DMS79 (cell line): ENCODE results near the gene RAC3.
A peak's percentile ranks its signal among the peaks of the same experiment; 100 is the strongest.
"Not testable (repeated sequence)": the region's sequence is repeated elsewhere in the genome, so short reads cannot be mapped to it uniquely, and the experiment has no call there.

ENCODE experiments used
- DNase-seq: peaks from one replicate; lab custom pipeline; 2025; lab: John Stamatoyannopoulos, UW

RAC3 gene

GRCh38 chr17:82024859-82025258 is 6.6 kb upstream of the RAC3 start:
- no peak for DNase-seq

GRCh38 chr17:82025401-82026107 is 5.9 kb upstream of the RAC3 start:
- DNase-seq = no peak

DNA sequence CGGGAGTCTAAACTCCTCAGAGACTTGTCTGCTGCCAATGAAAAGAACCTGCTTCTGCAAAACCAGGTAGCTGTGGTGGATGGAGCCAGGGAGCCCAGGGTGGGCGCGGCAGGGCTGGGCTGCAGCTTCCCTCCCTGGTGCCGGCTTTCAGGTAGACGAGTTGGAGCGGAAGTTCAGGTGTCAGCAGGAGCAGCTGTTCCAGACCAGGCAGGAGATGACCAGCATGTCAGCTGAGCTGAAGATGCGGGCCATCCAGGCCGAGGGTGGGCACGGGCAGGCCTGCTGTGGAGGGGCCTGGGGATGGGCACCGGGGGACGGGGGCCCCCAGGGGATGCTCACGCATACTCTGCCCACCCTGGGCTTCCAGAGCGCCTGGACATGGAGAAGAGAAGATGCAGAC is 3.2 kb upstream of the RAC3 start:
- no peak for DNase-seq

GRCh38 chr17:82028966-82029365 is 2.5 kb upstream of the RAC3 start:
- DNase-seq = no peak

DNA sequence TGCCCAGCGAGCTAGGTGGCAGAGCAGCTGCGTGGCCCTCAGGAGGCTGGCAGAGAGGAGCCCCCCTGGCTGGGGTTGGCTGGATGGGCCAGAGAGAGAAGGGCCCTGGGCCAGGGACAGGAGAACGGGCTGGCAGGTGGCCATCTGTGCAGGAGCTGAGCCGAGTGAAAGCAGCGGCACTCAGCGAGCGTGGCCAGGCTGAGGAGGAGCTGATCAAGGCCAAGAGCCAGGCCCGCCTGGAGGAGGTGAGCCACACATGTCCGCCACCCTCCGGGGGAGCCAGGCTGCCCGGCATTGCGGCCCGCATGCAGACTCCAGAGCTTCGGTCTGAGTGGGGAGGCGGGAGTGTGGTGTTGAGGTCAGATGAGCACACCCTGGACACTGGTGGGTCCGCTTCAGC is 2.1 kb upstream of the RAC3 start:
- no peak for DNase-seq

GRCh38 chr17:82029990-82030469 is 1.4 kb upstream of the RAC3 start:
- no peak for DNase-seq

GRCh38 chr17:82030470-82031302 is 792 bp upstream of the RAC3 start:
- no peak for DNase-seq

DNA sequence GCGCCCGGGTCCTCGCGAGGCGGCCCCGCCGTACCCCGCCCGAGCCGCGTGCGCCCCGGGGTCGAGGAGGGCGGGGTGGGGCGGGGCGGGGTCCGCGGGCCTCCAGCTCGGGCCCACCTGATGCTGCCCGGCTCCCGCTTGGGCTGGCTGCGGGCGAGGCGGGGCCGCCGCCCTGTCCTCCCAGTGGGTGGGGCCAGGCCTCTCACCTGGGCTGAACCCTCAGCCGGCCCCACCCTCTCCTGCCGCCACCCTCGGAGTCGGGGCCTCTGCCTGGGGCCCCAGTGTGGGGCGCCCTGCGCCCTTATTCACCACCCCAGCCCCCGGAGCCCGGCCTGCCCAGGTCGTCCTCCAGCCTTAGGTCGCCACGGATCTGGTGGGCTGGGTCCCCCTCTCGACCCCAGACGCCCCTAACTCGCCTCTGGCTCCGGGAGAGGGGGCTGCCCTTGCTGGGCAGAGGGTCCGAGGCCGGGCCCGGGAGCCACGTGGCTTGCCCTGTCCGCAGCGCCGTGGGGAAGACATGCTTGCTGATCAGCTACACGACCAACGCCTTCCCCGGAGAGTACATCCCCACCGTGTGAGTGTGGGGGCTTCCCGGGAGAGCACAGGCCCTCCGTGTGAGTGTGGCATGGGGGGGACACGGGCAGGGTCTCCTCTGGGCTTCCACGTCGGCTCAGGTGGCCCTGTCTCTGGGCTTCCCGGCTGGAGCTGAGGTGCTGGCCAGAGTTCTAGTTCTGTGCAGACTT is 578 bp downstream of the RAC3 start:
- no peak for DNase-seq

DNA sequence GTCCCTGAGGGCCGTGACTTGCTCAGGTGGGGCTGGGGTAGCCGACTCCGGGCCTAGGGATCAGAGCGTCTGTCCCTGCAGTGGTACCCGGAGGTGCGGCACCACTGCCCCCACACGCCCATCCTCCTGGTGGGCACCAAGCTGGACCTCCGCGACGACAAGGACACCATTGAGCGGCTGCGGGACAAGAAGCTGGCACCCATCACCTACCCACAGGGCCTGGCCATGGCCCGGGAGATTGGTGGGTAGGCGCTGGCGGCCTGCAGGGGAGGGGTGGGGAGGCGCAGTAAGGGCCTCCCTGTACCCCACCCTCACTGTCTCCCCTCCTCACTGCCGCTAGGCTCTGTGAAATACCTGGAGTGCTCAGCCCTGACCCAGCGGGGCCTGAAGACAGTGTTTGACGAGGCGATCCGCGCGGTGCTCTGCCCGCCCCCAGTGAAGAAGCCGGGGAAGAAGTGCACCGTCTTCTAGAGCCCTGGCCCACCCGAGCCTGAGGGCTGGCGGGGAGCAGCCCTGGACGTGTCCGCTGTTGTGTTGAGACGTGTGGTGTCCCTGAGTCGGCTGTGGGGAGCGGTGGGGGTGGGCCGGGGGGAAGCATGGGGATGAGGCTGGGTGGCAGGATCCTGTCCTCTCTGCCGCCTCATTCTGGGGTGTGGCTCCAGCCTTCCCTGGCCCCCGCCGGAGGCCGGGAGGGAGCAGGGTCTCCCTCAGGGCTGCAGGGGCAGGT is 2.0 kb downstream of the RAC3 start:
- no peak for DNase-seq

DNA sequence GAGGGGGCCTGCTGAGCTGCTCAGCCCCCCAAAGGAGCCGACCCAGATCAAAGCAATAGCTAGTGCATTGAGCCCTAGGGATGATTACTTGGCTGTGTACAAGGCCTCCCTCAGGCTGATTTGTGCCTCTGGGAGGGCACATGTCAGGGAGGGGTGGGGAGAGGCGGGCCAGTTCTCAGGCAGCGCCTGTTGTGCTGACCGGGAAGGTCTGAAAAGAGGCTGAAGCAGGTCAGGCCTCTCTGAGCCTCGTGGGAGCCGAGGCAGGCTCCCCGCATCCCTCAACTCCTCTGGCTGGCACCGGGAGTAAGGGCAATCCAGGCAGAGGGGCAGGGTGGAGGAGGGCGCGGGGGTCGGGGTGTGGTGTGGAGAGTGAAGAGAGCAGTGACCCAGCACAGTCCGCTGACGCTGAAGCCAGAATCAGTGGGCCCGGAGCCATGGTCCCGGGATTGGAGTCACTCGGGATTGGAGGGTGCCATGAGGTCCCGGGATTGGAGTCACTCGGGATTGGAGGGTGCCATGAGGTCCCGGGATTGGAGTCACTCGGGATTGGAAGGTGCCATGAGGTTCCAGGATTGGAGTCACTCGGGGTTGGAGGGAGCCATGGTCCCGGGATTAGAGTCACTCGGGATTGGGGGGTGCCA is 3.0 kb downstream of the RAC3 start:
- no peak for DNase-seq

GRCh38 chr17:82035488-82035887 is 4.0 kb downstream of the RAC3 start:
- no peak for DNase-seq

DNA sequence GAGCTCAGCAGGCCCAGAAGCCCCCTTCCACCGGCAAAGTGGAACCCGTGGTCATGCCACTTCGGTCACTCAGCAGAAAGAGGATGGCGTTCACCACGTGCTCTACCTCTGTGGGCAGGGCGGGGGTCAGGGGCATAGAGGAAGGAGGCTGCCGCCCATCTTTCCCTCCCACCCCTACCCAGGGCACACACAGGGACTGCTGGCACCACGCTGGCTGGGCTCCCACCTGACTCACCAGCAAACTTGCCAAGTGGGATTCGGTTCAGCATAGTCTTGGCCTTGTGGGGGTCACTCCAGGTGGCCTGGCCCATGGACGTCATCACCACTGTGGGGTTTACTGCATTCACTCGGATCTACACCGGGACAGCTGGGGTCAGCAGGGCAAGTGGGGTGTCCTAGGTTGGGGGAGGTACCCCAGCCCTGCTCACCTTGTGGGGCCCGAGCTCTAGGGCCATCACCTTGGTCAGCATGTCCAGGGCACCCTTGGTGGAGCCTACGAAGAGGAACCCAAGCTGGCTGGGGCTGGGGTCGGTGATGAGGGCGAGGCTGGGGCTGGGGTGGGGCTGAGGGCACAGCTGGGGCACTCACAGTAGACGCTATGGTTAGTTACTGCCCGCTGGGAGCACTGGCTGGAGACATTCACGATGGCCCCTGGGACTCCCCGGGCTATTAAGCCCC is 4.6 kb downstream of the RAC3 start:
- no peak for DNase-seq

GRCh38 chr17:82036634-82037091 is 5.2 kb downstream of the RAC3 start:
- no peak for DNase-seq

DNA sequence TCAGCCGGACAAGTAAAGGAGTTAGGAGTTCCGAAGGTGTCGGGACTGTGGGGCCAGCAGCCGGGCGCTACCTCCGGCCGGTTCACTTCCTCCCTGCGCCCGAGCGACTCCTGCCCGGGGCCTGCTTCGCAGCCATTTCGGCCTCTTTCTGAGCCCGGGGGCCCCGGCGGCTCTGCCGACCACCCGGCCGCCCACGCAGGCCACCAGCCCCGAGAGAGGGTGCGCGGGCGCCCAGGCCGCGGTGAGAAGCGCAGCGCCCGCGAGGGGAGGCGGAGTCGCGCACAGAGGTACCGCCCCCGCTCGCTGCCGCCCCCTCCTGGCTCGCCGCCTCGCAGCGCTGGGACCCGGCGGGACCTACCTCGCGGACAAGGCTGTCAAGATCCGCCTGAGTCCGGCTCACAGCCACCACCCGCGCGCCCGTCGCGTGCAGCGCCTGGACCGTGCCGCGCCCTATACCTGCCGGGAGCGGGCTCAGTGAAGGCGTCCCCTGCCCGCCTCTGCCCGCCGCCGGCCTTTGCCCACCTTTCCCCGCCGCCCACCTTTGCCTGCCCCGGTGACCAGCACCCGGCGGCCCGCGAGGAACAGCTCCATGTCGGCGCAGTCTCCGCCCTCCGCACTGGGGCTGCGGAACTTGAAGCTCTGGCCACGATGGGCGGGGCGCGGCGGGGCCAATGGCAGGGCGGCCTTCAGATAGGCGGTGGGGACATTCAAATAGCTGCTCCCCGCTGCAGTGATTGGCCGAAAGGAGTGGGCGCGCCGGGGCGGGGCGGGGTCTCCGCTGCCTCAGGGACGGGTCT is 5.8 kb downstream of the RAC3 start, which contains the start of gene DCXR:
Gene DCXR (minus strand): TSS at position 606 of the 797 bp plus-strand sequence. CDS start 15 bp downstream, at position 591.
- DNase-seq = peak; percentile 57

GRCh38 chr17:82037889-82038195 is 6.4 kb downstream of the RAC3 start:
- DNase-seq = no peak

DNA sequence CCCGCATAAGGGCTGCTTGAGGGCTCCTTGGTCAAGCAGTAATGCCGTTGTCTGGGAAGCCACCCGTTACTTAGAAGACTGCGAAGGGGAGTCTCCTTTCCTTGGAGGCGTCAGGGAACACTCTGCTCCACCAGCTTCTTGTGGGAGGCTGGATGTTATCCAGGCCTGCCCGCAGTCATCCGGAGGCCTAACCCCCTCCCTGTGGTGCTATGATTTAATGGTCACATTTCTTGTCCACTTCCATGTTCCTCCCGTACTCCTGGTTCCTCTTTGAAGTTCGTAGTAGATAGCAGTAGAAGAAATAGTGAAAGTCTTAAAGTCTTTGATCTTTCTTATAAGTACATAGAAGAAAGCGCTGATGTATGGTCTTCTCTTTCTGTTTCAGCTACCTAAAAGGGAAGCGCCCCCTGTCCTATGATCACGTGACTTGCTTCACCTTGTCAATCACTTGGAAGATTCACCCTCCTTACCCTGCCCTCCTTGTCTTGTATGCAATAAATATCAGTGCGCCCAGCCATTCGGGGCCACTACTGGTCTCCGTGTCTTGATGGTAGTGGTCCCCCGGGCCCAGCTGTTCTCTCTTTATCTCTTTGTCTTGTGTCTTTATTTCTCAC is 7.4 kb downstream of the RAC3 start:
- DNase-seq = not testable (repeated sequence)

- no peak for DNase-seq
Measured at GRCh38 chr17:82039695-82040299, 8.3 kb downstream of the RAC3 start.

DNA sequence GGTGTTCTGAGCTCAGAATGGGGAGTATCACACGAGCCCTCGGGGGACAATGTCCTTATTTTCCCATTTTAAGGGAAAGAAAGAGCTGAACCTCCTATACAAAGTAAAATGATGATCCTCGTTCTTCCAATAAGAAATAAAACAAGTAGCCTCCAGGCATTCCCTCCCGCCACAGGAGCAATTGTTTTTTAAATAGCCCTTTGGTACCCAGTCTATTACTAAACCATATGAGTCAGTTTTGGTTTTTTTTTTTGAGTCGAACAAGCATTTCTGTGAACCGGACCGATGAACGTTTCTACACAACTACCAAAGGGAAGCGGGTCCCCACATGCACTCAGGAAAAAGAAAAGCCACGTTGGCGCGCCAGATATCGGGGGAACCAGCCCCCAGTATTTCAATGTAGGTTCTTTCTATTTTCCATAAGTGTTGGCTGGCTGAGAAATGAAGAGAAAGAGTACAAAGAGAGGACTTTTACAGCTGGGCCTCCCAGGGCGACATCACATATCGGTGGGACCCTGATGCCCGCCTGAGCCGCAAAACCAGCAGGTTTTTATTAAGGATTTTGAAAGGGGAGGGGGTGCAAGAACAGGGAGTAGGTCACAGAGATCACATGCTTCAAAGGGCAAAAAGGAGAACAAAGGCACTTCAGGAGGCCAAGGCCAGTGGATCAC is 9.8 kb downstream of the RAC3 start:
- no peak for DNase-seq

DNA sequence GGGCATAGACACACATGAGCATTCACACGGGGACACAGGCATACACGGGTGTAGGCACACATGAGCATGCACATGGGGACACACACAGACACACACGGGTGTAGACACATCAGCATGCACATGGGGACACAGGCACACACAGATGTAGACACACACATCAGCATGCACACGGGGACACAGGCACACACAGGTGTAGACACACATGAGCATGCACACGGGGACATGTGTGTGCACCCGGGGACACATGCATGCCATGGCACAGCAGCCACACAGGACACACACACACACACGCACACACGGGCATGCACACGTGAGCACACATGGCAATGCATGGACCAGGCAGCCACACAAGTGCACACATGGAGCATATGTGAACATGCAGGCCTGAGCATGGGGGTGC is 11.2 kb downstream of the RAC3 start:
- DNase-seq = no peak
